GM19397 (cell line): ENCODE measurements around the gene MS4A18.
"Not testable (repeated sequence)": the region's sequence is repeated elsewhere in the genome, so short reads cannot be mapped to it uniquely, and the experiment has no call there.

Source experiments
- ATAC-seq: cut with Tn5 transposase; IDR thresholded peaks from one replicate; pipeline ENCODE4 v1.9.1; 2021; ENCODE audit warnings: mild to moderate bottlenecking, moderate library complexity; ENCODE audit not compliant: unreplicated experiment

The MS4A18 gene

GRCh38 chr11:60734279-60734678 is 9.8 kb downstream of the MS4A18 start:
- ATAC-seq, result no peak

GRCh38 chr11:60739114-60739513 is 14.6 kb downstream of the MS4A18 start:
- no peak for ATAC-seq

GRCh38 chr11:60740573-60740972 is 16.1 kb downstream of the MS4A18 start:
- no peak for ATAC-seq

- ATAC-seq, result no peak
These were observed 16.9 kb downstream of the MS4A18 start for GRCh38 chr11:60741421-60741820.

GRCh38 chr11:60743058-60743457 is 18.5 kb downstream of the MS4A18 start:
- ATAC-seq, result no peak

- no peak for ATAC-seq
These were observed 19.6 kb downstream of the MS4A18 start for GRCh38 chr11:60744114-60744513.

- no peak for ATAC-seq
These were observed 22.9 kb downstream of the MS4A18 start for GRCh38 chr11:60747359-60747873.

- ATAC-seq, result no peak
These were observed 23.7 kb downstream of the MS4A18 start for GRCh38 chr11:60748225-60748624.

- no peak for ATAC-seq
These were observed 24.3 kb downstream of the MS4A18 start for GRCh38 chr11:60748821-60749220.

- no peak for ATAC-seq
These were observed 26.4 kb downstream of the MS4A18 start for GRCh38 chr11:60750911-60751310.

- no peak for ATAC-seq
These were observed 28.8 kb downstream of the MS4A18 start for GRCh38 chr11:60753309-60753708.

- no peak for ATAC-seq
These were observed 30.4 kb downstream of the MS4A18 start for GRCh38 chr11:60754887-60755286.

GRCh38 chr11:60756307-60757032 is 31.9 kb downstream of the MS4A18 start, which contains the start of gene MS4A15:
Gene MS4A15 (plus strand): TSS chr11:60756867. CDS start chr11:60763734, 6,867 bp downstream.
- ATAC-seq, result no peak

- ATAC-seq, result no peak
These were observed 32.8 kb downstream of the MS4A18 start for GRCh38 chr11:60757231-60757800.

- ATAC-seq, result not testable (repeated sequence)
These were observed 34.2 kb downstream of the MS4A18 start for GRCh38 chr11:60758671-60759070.

- ATAC-seq, result not testable (repeated sequence)
These were observed 35.1 kb downstream of the MS4A18 start for GRCh38 chr11:60759438-60760225.

- no peak for ATAC-seq
These were observed 37.1 kb downstream of the MS4A18 start for GRCh38 chr11:60761436-60762190.

- peak; percentile 67 for ATAC-seq
These were observed 38.6 kb downstream of the MS4A18 start for GRCh38 chr11:60762851-60763691.

- no peak for ATAC-seq
These were observed 39.3 kb downstream of the MS4A18 start for GRCh38 chr11:60763692-60764369.
